22Rv1 (cell line): ENCODE data around the gene RBM10.

Source experiments
- ZFX ChIP-seq: fragments of 450-650 bp; IDR thresholded peaks from 2 replicates; pipeline ENCODE4 v1.6.1; 2017; ENCODE audit warnings: antibody characterized with exemption, borderline replicate concordance
- TF ChIP-seq, protein P1 (sequence below): fragments of 450-650 bp; IDR thresholded peaks from 2 replicates; pipeline ENCODE4 v1.5.1; 2017; ENCODE audit warnings: mild to moderate bottlenecking

DNA sequence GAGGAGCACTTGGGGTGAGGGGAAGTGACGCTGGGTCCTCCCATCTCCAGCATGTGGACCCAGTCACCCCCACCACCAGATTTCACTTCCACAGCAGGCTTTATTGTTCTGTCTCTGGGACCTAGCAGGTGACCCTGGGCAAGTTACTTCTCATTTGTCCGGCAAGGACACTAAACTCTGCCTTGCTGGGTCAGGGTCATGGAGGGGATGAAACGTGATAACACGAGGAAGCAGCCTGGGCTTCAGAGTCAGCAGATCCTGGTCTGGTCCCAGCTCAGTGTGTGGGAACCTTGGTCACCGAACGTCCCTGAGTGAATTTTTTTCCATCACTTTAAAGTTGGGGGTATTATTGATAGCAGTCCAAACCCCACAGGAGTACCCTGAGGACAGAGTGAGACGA is 52.5 kb downstream of the RBM10 start:
- TF ChIP-seq, protein P1, sequence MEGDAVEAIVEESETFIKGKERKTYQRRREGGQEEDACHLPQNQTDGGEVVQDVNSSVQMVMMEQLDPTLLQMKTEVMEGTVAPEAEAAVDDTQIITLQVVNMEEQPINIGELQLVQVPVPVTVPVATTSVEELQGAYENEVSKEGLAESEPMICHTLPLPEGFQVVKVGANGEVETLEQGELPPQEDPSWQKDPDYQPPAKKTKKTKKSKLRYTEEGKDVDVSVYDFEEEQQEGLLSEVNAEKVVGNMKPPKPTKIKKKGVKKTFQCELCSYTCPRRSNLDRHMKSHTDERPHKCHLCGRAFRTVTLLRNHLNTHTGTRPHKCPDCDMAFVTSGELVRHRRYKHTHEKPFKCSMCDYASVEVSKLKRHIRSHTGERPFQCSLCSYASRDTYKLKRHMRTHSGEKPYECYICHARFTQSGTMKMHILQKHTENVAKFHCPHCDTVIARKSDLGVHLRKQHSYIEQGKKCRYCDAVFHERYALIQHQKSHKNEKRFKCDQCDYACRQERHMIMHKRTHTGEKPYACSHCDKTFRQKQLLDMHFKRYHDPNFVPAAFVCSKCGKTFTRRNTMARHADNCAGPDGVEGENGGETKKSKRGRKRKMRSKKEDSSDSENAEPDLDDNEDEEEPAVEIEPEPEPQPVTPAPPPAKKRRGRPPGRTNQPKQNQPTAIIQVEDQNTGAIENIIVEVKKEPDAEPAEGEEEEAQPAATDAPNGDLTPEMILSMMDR = no peak
- no peak for TF ChIP-seq ZFX
